Hindlimb muscle (tissue), 1 donor: Measurements from ENCODE around the gene PHC3. TPM values are rescaled to one million over a fixed set of nuclear protein-coding genes. Genes with fewer than 3 reads are reported as not detected.
"Not testable (repeated sequence)": the region's sequence is repeated elsewhere in the genome, so short reads cannot be mapped to it uniquely, and the experiment has no call there.

Experiments
- DNase-seq: peaks from one replicate; pipeline ENCODE4 v3.0.0-alpha.2; 2013
- polyA plus RNA-seq: library from polyadenylated mRNA; unstranded; fragments of 120-200 nt; gene quantifications from one replicate; pipeline ENCODE4 v1.2.1, GENCODE V29; 2013; ENCODE audit not compliant: insufficient read length

Gene PHC3
- polyA plus RNA-seq, 1 donor, result 25.4 TPM

- DNase-seq, result no peak
Measured at GRCh38 chr3:170128259-170128976, 53.1 kb downstream of the PHC3 start.

- DNase-seq, result no peak
Measured at GRCh38 chr3:170117134-170117533, 64.4 kb downstream of the PHC3 start.

GRCh38 chr3:170114165-170114564 lies 67.4 kb downstream of the PHC3 start:
- not testable (repeated sequence) for DNase-seq

GRCh38 chr3:170111147-170111771 lies 70.3 kb downstream of the PHC3 start:
- DNase-seq, result no peak

- DNase-seq, result no peak
Measured at GRCh38 chr3:170109579-170110293, 71.8 kb downstream of the PHC3 start.

GRCh38 chr3:170108955-170109354 lies 72.6 kb downstream of the PHC3 start:
- no peak for DNase-seq

GRCh38 chr3:170107941-170108340 lies 73.6 kb downstream of the PHC3 start:
- no peak for DNase-seq

GRCh38 chr3:170102431-170102830 lies 79.1 kb downstream of the PHC3 start:
- no peak for DNase-seq

- DNase-seq, result no peak
Measured at GRCh38 chr3:170100944-170101343, 80.6 kb downstream of the PHC3 start.

- no peak for DNase-seq
Measured at GRCh38 chr3:170098753-170099152, 82.8 kb downstream of the PHC3 start.

GRCh38 chr3:170096342-170096741 lies 85.2 kb downstream of the PHC3 start:
- DNase-seq, result no peak

- DNase-seq, result no peak
Measured at GRCh38 chr3:170095771-170096170, 85.8 kb downstream of the PHC3 start.

- no peak for DNase-seq
Measured at GRCh38 chr3:170092907-170093306, 88.6 kb downstream of the PHC3 start.

- DNase-seq, result no peak
Measured at GRCh38 chr3:170090601-170090981, 90.9 kb downstream of the PHC3 start.

GRCh38 chr3:170089862-170090600 lies 91.5 kb downstream of the PHC3 start:
- no peak for DNase-seq

GRCh38 chr3:170085396-170085795 lies 96.1 kb downstream of the PHC3 start:
- no peak for DNase-seq

- DNase-seq, result no peak
Measured at GRCh38 chr3:170083343-170083742, 98.2 kb downstream of the PHC3 start.

- peak; percentile 4 for DNase-seq
Measured at GRCh38 chr3:170081079-170081741, 100.3 kb downstream of the PHC3 start.

- DNase-seq, result no peak
Measured at GRCh38 chr3:170080605-170081004, 100.9 kb downstream of the PHC3 start.

- DNase-seq, result no peak
Measured at GRCh38 chr3:170079536-170080165, 101.9 kb downstream of the PHC3 start.

GRCh38 chr3:170078620-170079281 lies 102.8 kb downstream of the PHC3 start:
- DNase-seq, result no peak
